Mesenchymal stem cell (in vitro differentiated cells and primary cell): ENCODE results near the gene CACNB1.
A peak's percentile ranks its signal among the peaks of the same experiment; 100 is the strongest.
"Not testable (repeated sequence)": the region's sequence is repeated elsewhere in the genome, so short reads cannot be mapped to it uniquely, and the experiment has no call there.

Experiments used
- DNase-seq: peaks from one replicate; pipeline ENCODE4 v3.0.0-alpha.2; 2013
- H2AFZ ChIP-seq: one replicate; pipeline ENCODE4 v1.6.1; 2013; ENCODE audit warnings: low read depth, mild to moderate bottlenecking, control low read depth, inconsistent platforms, low read length, moderate library complexity
- H2AK5ac ChIP-seq: 2 replicates; pipeline ENCODE4 v1.6.1; 2013; ENCODE audit warnings: low read length, moderate library complexity, mild to moderate bottlenecking, inconsistent platforms; ENCODE audit not compliant: severe bottlenecking
- H2BK120ac ChIP-seq: one replicate; pipeline ENCODE4 v1.6.1; 2013; ENCODE audit warnings: low read depth, mild to moderate bottlenecking, inconsistent platforms, low read length, moderate library complexity
- H2BK12ac ChIP-seq, 2 experiments: one replicate each; pipeline ENCODE4 v1.6.1; 2013; ENCODE audit warnings: inconsistent platforms in 2 of 2, low read length in 2 of 2, mild to moderate bottlenecking in 2 of 2, moderate library complexity in 2 of 2, control low read depth in 1 of 2
- H2BK15ac ChIP-seq: one replicate; pipeline ENCODE4 v1.6.1; 2013; ENCODE audit warnings: mild to moderate bottlenecking, low read depth, inconsistent platforms; ENCODE audit not compliant: poor library complexity, severe bottlenecking
- H2BK5ac ChIP-seq: 2 replicates; pipeline ENCODE4 v1.6.1; 2013; ENCODE audit warnings: low read depth, mild to moderate bottlenecking, low read length, control low read depth, inconsistent platforms; ENCODE audit not compliant: poor library complexity, severe bottlenecking
- H3K14ac ChIP-seq, 2 experiments: one replicate each; pipeline ENCODE4 v1.6.1; 2013; ENCODE audit warnings: inconsistent platforms in 2 of 2, low read length in 2 of 2, control low read depth in 1 of 2, mild to moderate bottlenecking in 1 of 2, moderate library complexity in 1 of 2
- H3K18ac ChIP-seq, 2 experiments: one replicate each; pipeline ENCODE4 v1.6.1; 2013; ENCODE audit warnings: inconsistent platforms in 2 of 2, low read length in 2 of 2, control low read depth in 1 of 2, low read depth in 1 of 2, mild to moderate bottlenecking in 1 of 2
- H3K23ac ChIP-seq, 2 experiments: one replicate each; pipeline ENCODE4 v1.6.1; 2013; ENCODE audit warnings: inconsistent platforms in 2 of 2, low read length in 2 of 2, mild to moderate bottlenecking in 2 of 2, moderate library complexity in 2 of 2, control low read depth in 1 of 2
- H3K27ac ChIP-seq: 2 replicates; pipeline ENCODE4 v1.5.1; 2013; ENCODE audit warnings: mild to moderate bottlenecking, moderate library complexity, low read length, control low read depth, inconsistent platforms; ENCODE audit not compliant: poor library complexity, severe bottlenecking
- H3K27me3 ChIP-seq, 2 experiments: 2 replicates each; pipeline versions ENCODE4 v1.6.1 to v1.7.0; 2013; ENCODE audit warnings: low read length in 2 of 2, mild to moderate bottlenecking in 2 of 2, moderate library complexity in 2 of 2, control low read depth in 1 of 2, inconsistent platforms in 1 of 2; ENCODE audit not compliant: control insufficient read depth in 1 of 2, insufficient read depth in 1 of 2
- H3K36me3 ChIP-seq, 2 experiments: 2 replicates each; pipeline versions ENCODE4 v1.6.1 to v1.7.0; 2013; ENCODE audit warnings: low read length in 2 of 2, control low read depth in 1 of 2, inconsistent platforms in 1 of 2, low read depth in 1 of 2, mild to moderate bottlenecking in 1 of 2; ENCODE audit not compliant: insufficient read depth in 2 of 2, control insufficient read depth in 1 of 2
- H3K4ac ChIP-seq, 2 experiments: one replicate each; pipeline ENCODE4 v1.6.1; 2013; ENCODE audit warnings: inconsistent platforms in 2 of 2, low read length in 2 of 2, mild to moderate bottlenecking in 2 of 2, moderate library complexity in 2 of 2, control low read depth in 1 of 2, low read depth in 1 of 2
- H3K4me1 ChIP-seq: 2 replicates; pipeline ENCODE4 v1.6.1; 2013; ENCODE audit warnings: low read depth, low read length, control low read depth; ENCODE audit not compliant: control insufficient read depth, insufficient read depth
- H3K4me2 ChIP-seq: 2 replicates; pipeline ENCODE4 v1.6.1; 2013; ENCODE audit warnings: low read length, mild to moderate bottlenecking, inconsistent platforms; ENCODE audit not compliant: poor library complexity, severe bottlenecking
- H3K4me3 ChIP-seq, 2 experiments: 2 replicates each; pipeline versions ENCODE4 v1.5.1 to v1.7.0; 2013; ENCODE audit warnings: low read length in 2 of 2, mild to moderate bottlenecking in 2 of 2, control low read depth in 1 of 2, low read depth in 1 of 2; ENCODE audit not compliant: insufficient read depth in 1 of 2
- H3K79me1 ChIP-seq: replicated peaks from 2 replicates; pipeline ENCODE4 v1.6.1; 2013; ENCODE audit warnings: mild to moderate bottlenecking, control low read depth, low read length, inconsistent platforms; ENCODE audit not compliant: poor library complexity, severe bottlenecking
- H3K9ac ChIP-seq: 2 replicates; pipeline ENCODE4 v1.7.0; 2013; ENCODE audit warnings: mild to moderate bottlenecking, low read length, moderate library complexity
- H3K9me3 ChIP-seq: 2 replicates; pipeline ENCODE4 v1.7.0; 2013; ENCODE audit warnings: mild to moderate bottlenecking, low read length; ENCODE audit not compliant: control insufficient read depth
- H4K8ac ChIP-seq: one replicate; pipeline ENCODE4 v1.6.1; 2013; ENCODE audit warnings: inconsistent platforms, mild to moderate bottlenecking, low read length, moderate library complexity
- H4K91ac ChIP-seq: one replicate; pipeline ENCODE4 v1.6.1; 2013; ENCODE audit warnings: mild to moderate bottlenecking, low read length, inconsistent platforms
- WGBS: methylation state at CpG from one replicate; pipeline ENCODE4 v1.1.7; 2013; ENCODE audit warnings: mixed read lengths; 5-methylcytosine and 5-hydroxymethylcytosine counted together

CACNB1 gene

DNA sequence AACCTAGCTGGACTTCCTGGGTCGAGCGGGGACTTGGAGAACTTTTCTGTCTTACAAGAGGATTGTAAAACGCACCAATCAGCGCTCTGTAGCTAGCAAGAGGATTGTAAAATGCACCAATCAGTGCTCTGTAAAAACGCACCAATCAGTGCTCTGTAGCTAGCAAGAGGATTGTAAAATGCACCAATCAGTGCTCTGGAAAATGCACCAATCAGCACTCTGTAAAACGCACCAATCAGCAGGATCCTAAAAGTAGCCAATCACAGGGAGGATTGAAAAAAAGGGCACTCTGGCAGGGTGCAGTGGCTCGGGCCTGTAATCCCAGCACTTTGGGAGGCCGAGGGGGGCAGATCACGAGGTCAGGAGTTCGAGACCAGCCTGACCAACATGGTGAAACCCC is 29.0 kb downstream of the CACNB1 start:
- not testable (repeated sequence) for H3K27ac ChIP-seq, H3K23ac ChIP-seq, H3K36me3 ChIP-seq, H3K9me3 ChIP-seq, H2AK5ac ChIP-seq, H2BK12ac ChIP-seq, H3K4me2 ChIP-seq, H2BK15ac ChIP-seq, H3K14ac ChIP-seq, H4K8ac ChIP-seq, H2AFZ ChIP-seq, H3K79me1 ChIP-seq, H2BK5ac ChIP-seq, H3K4me1 ChIP-seq, H2BK120ac ChIP-seq, H3K4ac ChIP-seq, H3K9ac ChIP-seq, H4K91ac ChIP-seq, DNase-seq, H3K4me3 ChIP-seq, H3K18ac ChIP-seq
- 88% methylated on average over 10 of the region's 10 CpGs for WGBS
- peaks cover 24 to 52% of the 10 kb centered on the region in 2 experiments for H3K27me3 ChIP-seq

DNA sequence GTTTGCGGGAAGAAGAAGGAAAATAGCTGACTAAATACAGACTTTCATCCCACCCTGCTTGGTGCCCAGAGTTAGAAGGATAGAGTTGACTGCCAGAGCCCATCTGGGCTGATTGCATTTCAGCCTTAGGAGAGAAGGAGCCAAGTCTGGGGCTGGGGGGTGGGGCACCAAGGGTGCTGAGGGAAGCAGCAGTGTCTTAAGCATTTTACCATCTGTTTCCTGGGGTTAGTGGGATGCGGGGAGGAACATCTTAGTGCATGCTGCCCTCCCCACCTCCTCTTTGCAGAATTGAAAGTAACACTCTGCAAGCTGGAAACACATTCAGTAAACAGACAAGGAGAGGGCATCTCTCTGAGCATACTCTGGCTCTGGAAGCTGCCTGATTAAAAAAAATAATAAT is 30.0 kb downstream of the CACNB1 start:
- 75% methylated on average over 2 of the region's 2 CpGs for WGBS

DNA sequence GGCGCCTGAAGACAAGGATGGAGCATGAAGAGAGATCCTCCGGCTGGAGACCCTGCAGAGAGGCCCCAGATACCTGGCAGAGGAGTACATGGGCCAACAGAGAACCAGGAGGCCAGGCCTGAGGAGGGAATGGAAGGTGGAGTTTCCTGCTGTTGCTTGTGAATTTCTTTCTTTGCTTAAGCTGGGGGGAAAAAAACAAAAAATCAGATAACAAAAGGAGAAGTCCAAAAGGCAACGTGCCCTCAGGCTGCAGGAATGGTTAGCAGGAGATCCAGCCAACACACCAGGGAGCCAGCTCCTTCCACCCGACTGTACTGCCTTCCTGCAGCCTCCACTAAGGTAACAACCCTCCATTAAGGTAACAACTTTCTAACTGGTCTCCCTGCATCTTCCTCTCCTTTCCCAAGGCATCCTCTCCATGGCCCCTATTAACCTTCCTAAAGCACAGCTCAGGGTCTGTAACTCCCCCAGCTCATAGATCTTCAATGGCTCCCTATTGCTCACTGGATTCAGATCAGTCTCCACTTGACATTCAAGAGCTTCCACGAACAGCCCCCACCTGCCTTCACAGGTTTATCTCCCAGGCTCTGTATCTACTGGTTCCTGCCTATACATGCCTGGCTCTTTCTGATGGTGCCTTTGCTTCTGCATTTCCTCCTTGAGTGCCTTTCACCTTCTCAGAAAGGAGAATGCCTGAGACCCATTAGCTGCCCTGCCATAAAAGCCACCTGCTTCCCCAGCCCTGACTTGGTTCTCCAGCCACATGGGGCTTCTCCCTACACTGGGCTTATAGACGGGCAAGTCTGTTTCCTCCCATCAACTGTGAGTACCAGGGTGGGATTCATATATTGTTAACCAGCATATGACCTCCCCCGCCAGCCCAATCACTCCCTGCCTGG is 30.8 kb downstream of the CACNB1 start:
- Histone ChIP-seq H3K4me2 (no peak overlapping the region), H2AFZ (no peak overlapping the region), H3K27me3 (peaks cover 24 to 39% of the 10 kb centered on the region in 2 experiments), H3K18ac (no peak overlapping the region), H3K9me3 (no peaks in the 10 kb centered on the region), H2BK120ac (no peak overlapping the region), H2BK12ac (no peak overlapping the region), H3K79me1 (no peaks in the 10 kb centered on the region), H3K4me3 (no peak overlapping the region), H2BK5ac (no peak overlapping the region), H3K14ac (no peak overlapping the region), H4K91ac (no peak overlapping the region), H3K23ac (no peak overlapping the region), H3K27ac (no peak overlapping the region), H3K36me3 (no peaks in the 10 kb centered on the region), H2BK15ac (no peak overlapping the region), H2AK5ac (no peak overlapping the region), H3K4ac (no peak overlapping the region), H3K9ac (no peak overlapping the region), H3K4me1 (peaks cover 5% of the 10 kb centered on the region), H4K8ac (no peak overlapping the region)
- DNase-seq = no peak
- WGBS = 59% methylated on average over 6 of the region's 7 CpGs

More for the DNA sequence above, 30.0 kb downstream of the CACNB1 start:
- Histone ChIP-seq H3K23ac (no peak overlapping the region), H3K79me1 (no peaks in the 10 kb centered on the region), H2BK12ac (no peak overlapping the region), H2BK15ac (no peak overlapping the region), H3K27me3 (peaks cover 24 to 47% of the 10 kb centered on the region in 2 experiments), H3K9ac (no peak overlapping the region), H2AFZ (no peak overlapping the region), H3K4ac (no peak overlapping the region), H3K4me3 (no peak overlapping the region), H3K9me3 (no peaks in the 10 kb centered on the region), H3K18ac (no peak overlapping the region), H3K36me3 (no peaks in the 10 kb centered on the region), H3K4me2 (no peak overlapping the region), H2AK5ac (no peak overlapping the region), H2BK5ac (no peak overlapping the region), H3K14ac (no peak overlapping the region), H2BK120ac (no peak overlapping the region), H3K4me1 (peaks cover 5% of the 10 kb centered on the region), H4K91ac (no peak overlapping the region), H3K27ac (no peak overlapping the region), H4K8ac (no peak overlapping the region)
- no peak for DNase-seq

DNA sequence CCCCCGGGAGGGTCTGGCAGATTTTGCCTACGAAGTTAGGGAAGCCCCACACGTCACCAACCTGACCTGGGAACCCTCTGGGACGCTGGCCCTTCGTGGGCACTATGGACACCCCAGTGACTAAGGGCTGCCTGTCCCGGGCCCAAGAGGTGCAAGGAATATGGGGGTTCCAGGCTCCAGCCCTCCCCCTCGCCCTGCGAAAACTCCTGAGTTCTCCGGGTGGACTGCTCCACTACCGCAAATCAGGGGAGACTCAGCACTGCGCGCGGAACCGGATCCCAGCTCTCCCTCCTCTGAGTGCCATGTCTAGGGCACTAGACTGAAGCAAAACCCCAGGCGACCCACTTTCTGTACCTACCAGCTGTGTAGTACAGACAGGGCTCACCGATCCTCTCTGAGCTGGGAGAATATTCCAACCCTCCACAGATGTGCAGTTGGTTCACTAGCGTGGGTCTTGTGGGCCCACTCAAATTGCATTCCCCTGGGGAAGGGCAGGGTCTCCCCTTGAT is 31.6 kb downstream of the CACNB1 start, which contains the start of gene ARL5C:
Gene ARL5C, minus strand, starts transcription at position 321 of the 509 bp plus-strand sequence. CDS start 401 bp downstream, outside the sequence.
- H2BK5ac ChIP-seq = no peak within 1 kb of the TSS
- 50% methylated on average over 17 of the region's 17 CpGs for WGBS

More for the DNA sequence above, 31.6 kb downstream of the CACNB1 start, which contains the start of gene ARL5C:
- Histone ChIP-seq H2AFZ (no peak within 1 kb of the TSS), H3K4me1 (peaks cover 5% of the 10 kb centered on the region), H3K27ac (no peak within 1 kb of the TSS), H2BK120ac (no peak within 1 kb of the TSS), H3K4me3 (peak within 1 kb of the TSS; percentile 54 to 77), H3K23ac (no peak within 1 kb of the TSS), H4K91ac (no peak within 1 kb of the TSS), H3K18ac (peak within 1 kb of the TSS in 1 of 2 experiments; percentile 49), H3K79me1 (no peaks in the 10 kb centered on the region), H3K9me3 (no peaks in the 10 kb centered on the region), H3K4ac (no peak within 1 kb of the TSS), H3K4me2 (peak within 1 kb of the TSS; percentile 85), H2BK12ac (no peak within 1 kb of the TSS), H3K36me3 (no peaks in the 10 kb centered on the region), H2AK5ac (no peak within 1 kb of the TSS), H3K9ac (peak within 1 kb of the TSS; percentile 80), H3K14ac (peak within 1 kb of the TSS in 1 of 2 experiments; percentile 72), H3K27me3 (peaks cover 28 to 39% of the 10 kb centered on the region in 2 experiments), H2BK15ac (no peak within 1 kb of the TSS), H4K8ac (peak within 1 kb of the TSS; percentile 41)
- DNase-seq = no peak
